Neural cell (in vitro differentiated cells): ENCODE results near the gene ROR2. TPM values are rescaled to one million over a fixed set of nuclear protein-coding genes. Genes with fewer than 3 reads are reported as not detected.
A peak's percentile ranks its signal among the peaks of the same experiment; 100 is the strongest.

ENCODE experiments used
- H2AFZ ChIP-seq: fragments of 200-600, 300-800 bp; sonication (generic), shearing (Covaris generic); 2 replicates; pipeline ENCODE4 v1.6.0; 2014; ENCODE audit warnings: low read depth, mild to moderate bottlenecking, antibody characterized with exemption, low read length, moderate library complexity
- H3F3A ChIP-seq: fragments of 200-600 bp; shearing (Covaris generic); 2 replicates; pipeline ENCODE4 v1.6.1; 2016; ENCODE audit warnings: mild to moderate bottlenecking, moderate library complexity, mixed read lengths, antibody characterized with exemption, low read length; ENCODE audit not compliant: insufficient read depth, poor library complexity, severe bottlenecking
- H3K27ac ChIP-seq: fragments of 200-600, 300-800 bp; sonication (generic), shearing (Covaris generic); 2 replicates; pipeline ENCODE4 v1.5.1; 2014; ENCODE audit warnings: mild to moderate bottlenecking, low read length, moderate library complexity
- H3K27me3 ChIP-seq: fragments of 300-800, 200-600 bp; sonication (generic), shearing (Covaris generic); 2 replicates; pipeline ENCODE4 v1.6.0; 2014; ENCODE audit warnings: mild to moderate bottlenecking, low read depth, low read length, moderate library complexity; ENCODE audit not compliant: insufficient read depth
- H3K36me3 ChIP-seq: fragments of 300-800, 200-600 bp; sonication (generic), shearing (Covaris generic); 2 replicates; pipeline ENCODE4 v1.5.1; 2014; ENCODE audit warnings: mild to moderate bottlenecking, antibody characterized with exemption, low read length, moderate library complexity; ENCODE audit not compliant: insufficient read depth
- H3K4me2 ChIP-seq: fragments of 300-800, 200-600 bp; sonication (generic), shearing (Covaris generic); 2 replicates; pipeline ENCODE4 v1.6.0; 2014; ENCODE audit warnings: mild to moderate bottlenecking, low read length
- H3K4me3 ChIP-seq: fragments of 300-800, 200-600 bp; sonication (generic), shearing (Covaris generic); 2 replicates; pipeline ENCODE4 v1.5.1; 2014; ENCODE audit warnings: mild to moderate bottlenecking, low read length, moderate library complexity
- H3K79me2 ChIP-seq: fragments of 200-600 bp; shearing (Covaris generic); replicated peaks from 2 replicates; pipeline ENCODE4 v1.6.0; 2014; ENCODE audit warnings: mild to moderate bottlenecking, low read length, moderate library complexity; ENCODE audit not compliant: insufficient read depth
- H3K9ac ChIP-seq: fragments of 300-800, 200-600 bp; sonication (generic), shearing (Covaris generic); 2 replicates; pipeline ENCODE4 v1.6.1; 2016; ENCODE audit warnings: mild to moderate bottlenecking, low read length, mixed read lengths
- H3K9me2 ChIP-seq: fragments of 200-600 bp; shearing (Covaris generic); 2 replicates; pipeline ENCODE4 v1.6.1; 2016; ENCODE audit warnings: mild to moderate bottlenecking, low read length, mixed read lengths; ENCODE audit not compliant: insufficient read depth
- H3K9me3 ChIP-seq: fragments of 200-600, 300-800 bp; sonication (generic), shearing (Covaris generic); 2 replicates; pipeline ENCODE4 v1.6.1; 2016; ENCODE audit warnings: mild to moderate bottlenecking, mixed run types, low read length, moderate library complexity, mixed read lengths
- H4K20me1 ChIP-seq: fragments of 200-600 bp; shearing (Covaris generic); 2 replicates; pipeline ENCODE4 v1.6.1; 2016; ENCODE audit warnings: mild to moderate bottlenecking, mixed run types; ENCODE audit not compliant: insufficient read depth
- CTCF ChIP-seq: fragments of 450-650 bp; IDR thresholded peaks from 2 replicates; pipeline ENCODE4 v1.5.1; 2014; ENCODE audit warnings: antibody characterized with exemption, mild to moderate bottlenecking, moderate library complexity; ENCODE audit not compliant: poor library complexity, severe bottlenecking
- EP300 ChIP-seq: fragments of 450-650 bp; conservative IDR thresholded peaks from 2 replicates; pipeline ENCODE4 v1.6.1; 2014; ENCODE audit warnings: antibody characterized with exemption, mild to moderate bottlenecking, moderate library complexity; ENCODE audit not compliant: poor library complexity, severe bottlenecking
- EZH2 ChIP-seq: fragments of 200-600, 300-800 bp; shearing (Covaris generic), sonication (generic); IDR thresholded peaks from 2 replicates; pipeline ENCODE4 v1.6.1; 2014; ENCODE audit warnings: antibody characterized with exemption, low read length, borderline replicate concordance, mild to moderate bottlenecking; ENCODE audit not compliant: insufficient read depth, poor library complexity, severe bottlenecking
- POLR2AphosphoS5 ChIP-seq: IDR thresholded peaks from 2 replicates; pipeline ENCODE4 v1.6.1; 2012
- RAD21 ChIP-seq: fragments of 450-650 bp; conservative IDR thresholded peaks from 2 replicates; pipeline ENCODE4 v1.6.1; 2014; ENCODE audit warnings: antibody characterized with exemption, mild to moderate bottlenecking, moderate library complexity
- REST ChIP-seq: IDR thresholded peaks from 2 replicates; pipeline ENCODE4 v1.6.1; 2012; ENCODE audit warnings: borderline replicate concordance
- SMC3 ChIP-seq: fragments of 450-650 bp; conservative IDR thresholded peaks from 2 replicates; pipeline ENCODE4 v1.6.1; 2014; ENCODE audit warnings: antibody characterized with exemption, mild to moderate bottlenecking, moderate library complexity; ENCODE audit not compliant: poor library complexity
- polyA minus RNA-seq: library from RNA; depleted of rRNA, polyadenylated mRNA; stranded (reverse); fragments of >200 nt; gene quantifications from 2 replicates; pipeline ENCODE4 v1.2.3, GENCODE V29; 2014
- polyA plus RNA-seq: library from polyadenylated mRNA; depleted of rRNA; stranded (reverse); fragments of >200 nt; gene quantifications from 2 replicates; pipeline ENCODE4 v1.2.3, GENCODE V29; 2014

Gene ROR2
- 0.33 and 0.74 TPM in 2 replicates for polyA plus RNA-seq
- polyA minus RNA-seq: 0.69 and 1.2 TPM in 2 replicates

GRCh38 chr9:91949946-91950664 lies at the start of gene ROR2:
ROR2 (minus strand) TSS chr9:91950228.
- Histone ChIP-seq H3K4me3 (peak within 1 kb of the TSS; percentile 77), H2AFZ (peak within 1 kb of the TSS; percentile 40), H3K27ac (no peak within 1 kb of the TSS), H3K9me2 (no peaks in the 10 kb centered on the region), H3K27me3 (peaks cover 44% of the 10 kb centered on the region), H3K9ac (peak within 1 kb of the TSS; percentile 46), H3K79me2 (peaks cover 6% of the 10 kb centered on the region), H3K9me3 (no peaks in the 10 kb centered on the region), H3K36me3 (no peaks in the 10 kb centered on the region), H4K20me1 (no peaks in the 10 kb centered on the region), H3K4me2 (peak within 1 kb of the TSS; percentile 39), H3F3A (no peaks in the 10 kb centered on the region)
- TF ChIP-seq CTCF (peak; percentile 82), SMC3 (peak; percentile 75), EP300 (peak; percentile 28), EZH2 (no peak), POLR2AphosphoS5 (no peak), RAD21 (peak; percentile 60)

DNA sequence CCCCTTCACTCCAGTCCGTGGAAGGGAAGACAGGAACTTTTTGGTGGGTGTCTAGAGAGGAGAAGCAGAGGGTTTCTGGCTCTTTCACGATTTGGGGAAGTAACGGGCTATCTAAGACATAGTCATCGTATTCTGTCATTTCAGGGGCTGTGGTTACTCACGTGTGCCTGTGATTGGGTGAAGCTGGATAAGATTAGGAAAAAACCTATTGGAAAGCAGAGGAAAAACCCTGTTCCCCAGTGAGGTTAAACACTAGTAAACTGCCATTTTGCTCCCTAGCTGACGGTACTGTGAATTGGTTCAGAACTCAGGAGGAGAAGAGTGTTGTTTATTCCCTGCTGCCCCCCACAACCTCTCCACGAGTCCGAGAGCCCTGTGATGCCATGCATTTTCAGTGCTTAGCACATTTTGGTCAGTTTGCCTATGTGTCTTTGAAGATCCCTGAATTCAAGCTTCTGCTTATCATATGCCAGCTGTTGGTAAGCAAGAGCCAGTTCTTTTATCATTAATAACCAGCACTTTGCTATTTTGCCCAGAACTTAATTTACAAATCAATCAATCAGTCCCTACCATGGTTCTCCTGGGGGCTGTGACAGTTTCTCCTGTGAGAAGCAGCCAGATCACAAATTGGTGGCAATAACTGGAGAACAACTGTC lies 45.1 kb upstream of the ROR2 start:
- no peaks in the 10 kb centered on the region for H3K36me3 ChIP-seq
- no peaks in the 10 kb centered on the region for H4K20me1 ChIP-seq
- no peaks in the 10 kb centered on the region for H3K79me2 ChIP-seq
- TF ChIP-seq POLR2AphosphoS5 (no peak), CTCF (no peak), EP300 (no peak), REST (no peak)
- H3K4me3 ChIP-seq: no peak overlapping the region
- H3K27ac ChIP-seq: no peak overlapping the region
- H2AFZ ChIP-seq: no peak overlapping the region
- H3K27me3 ChIP-seq: no peaks in the 10 kb centered on the region
- no peak overlapping the region for H3K4me2 ChIP-seq
- no peaks in the 10 kb centered on the region for H3K9me2 ChIP-seq
- no peak overlapping the region for H3K9ac ChIP-seq
- H3K9me3 ChIP-seq: no peaks in the 10 kb centered on the region
- no peaks in the 10 kb centered on the region for H3F3A ChIP-seq
